A673 (cell line): ENCODE measurements around the gene NGEF.

Experiments used
- EZH2 ChIP-seq: fragments of 200-600 bp; sonication (generic); IDR thresholded peaks from 2 replicates; pipeline ENCODE4 v1.6.1; 2017; ENCODE audit warnings: borderline replicate concordance, low read depth, mild to moderate bottlenecking, mixed read lengths, antibody characterized with exemption, low read length; ENCODE audit not compliant: poor library complexity, severe bottlenecking
- TF ChIP-seq, protein P1 (sequence below): fragments of 300-800, 200-600 bp; sonication (generic); conservative IDR thresholded peaks from 2 replicates; pipeline ENCODE4 v1.5.1; 2017; ENCODE audit warnings: low read depth, mild to moderate bottlenecking, antibody characterized with exemption, low read length, moderate library complexity, mixed read lengths

DNA sequence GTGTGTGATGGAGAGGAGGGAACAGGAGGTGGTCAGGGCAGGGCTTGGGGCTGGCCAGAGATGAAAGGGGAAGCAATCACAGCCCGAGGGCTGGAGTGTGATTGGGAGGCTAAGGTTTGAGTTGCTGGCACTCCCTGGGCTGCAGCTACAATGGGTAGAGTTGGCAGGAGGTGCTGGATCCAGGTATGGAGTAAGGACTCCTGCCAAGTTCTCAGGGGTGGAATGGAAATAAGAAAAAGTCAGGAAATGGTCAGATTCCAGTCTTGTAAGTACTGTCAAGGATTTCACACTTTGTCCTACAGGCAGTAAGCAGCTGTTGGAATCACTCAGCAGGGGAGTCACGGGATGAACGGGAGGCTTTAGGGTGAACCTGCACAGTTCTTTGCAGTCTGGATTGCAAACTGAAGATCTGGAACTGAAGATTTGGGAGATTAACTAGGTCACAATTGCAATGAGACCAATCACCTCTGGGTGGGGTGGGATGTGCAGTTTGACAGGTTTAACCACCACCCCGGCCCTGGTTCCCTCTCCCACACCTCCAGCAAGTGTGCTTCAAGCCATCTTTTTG is 36.2 kb upstream of the NGEF start:
- TF ChIP-seq, protein P1, sequence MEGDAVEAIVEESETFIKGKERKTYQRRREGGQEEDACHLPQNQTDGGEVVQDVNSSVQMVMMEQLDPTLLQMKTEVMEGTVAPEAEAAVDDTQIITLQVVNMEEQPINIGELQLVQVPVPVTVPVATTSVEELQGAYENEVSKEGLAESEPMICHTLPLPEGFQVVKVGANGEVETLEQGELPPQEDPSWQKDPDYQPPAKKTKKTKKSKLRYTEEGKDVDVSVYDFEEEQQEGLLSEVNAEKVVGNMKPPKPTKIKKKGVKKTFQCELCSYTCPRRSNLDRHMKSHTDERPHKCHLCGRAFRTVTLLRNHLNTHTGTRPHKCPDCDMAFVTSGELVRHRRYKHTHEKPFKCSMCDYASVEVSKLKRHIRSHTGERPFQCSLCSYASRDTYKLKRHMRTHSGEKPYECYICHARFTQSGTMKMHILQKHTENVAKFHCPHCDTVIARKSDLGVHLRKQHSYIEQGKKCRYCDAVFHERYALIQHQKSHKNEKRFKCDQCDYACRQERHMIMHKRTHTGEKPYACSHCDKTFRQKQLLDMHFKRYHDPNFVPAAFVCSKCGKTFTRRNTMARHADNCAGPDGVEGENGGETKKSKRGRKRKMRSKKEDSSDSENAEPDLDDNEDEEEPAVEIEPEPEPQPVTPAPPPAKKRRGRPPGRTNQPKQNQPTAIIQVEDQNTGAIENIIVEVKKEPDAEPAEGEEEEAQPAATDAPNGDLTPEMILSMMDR, result no peak
- no peak for TF ChIP-seq EZH2
